ENCODE results near the gene WDR74.

DNA sequence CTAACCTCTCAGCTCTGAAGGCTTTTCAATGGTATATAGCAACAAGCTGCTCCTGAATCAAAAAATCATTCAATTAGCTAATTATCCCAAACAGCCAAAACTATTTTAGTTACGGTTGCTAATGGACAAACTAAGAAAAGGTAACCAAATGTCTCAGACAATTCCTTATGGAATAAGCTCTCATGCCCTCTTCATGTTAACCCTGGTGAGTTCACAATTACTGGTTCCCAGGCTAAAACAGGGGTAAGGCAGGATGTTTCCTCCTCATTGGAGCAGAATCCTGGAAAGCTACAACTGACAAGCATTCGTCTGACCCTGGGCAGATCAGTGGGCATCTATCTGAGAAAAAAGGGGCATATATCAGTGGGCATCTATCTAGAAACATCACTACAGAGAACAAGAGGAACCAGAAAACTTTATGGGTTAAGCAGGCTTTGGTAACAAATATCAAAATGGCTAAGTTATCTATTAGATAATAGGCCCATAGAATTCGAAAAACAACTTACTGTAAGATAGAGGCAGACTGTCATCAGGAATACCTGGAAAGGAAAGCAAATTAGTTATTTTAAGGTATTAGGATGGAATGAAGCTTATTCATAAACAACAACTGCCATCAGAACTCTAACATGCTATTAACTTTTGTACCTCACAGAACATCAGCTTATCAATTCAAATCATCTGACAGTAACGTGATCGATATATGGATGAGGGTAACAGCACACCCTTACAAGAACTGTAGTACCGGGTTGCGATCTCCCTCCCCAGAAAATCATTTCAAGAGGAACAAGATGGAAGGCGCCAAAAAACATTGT, 14.8 kb upstream of the WDR74 start:
- TF ChIP-seq POLR2AphosphoS5 (IDR thresholded peaks at IDR 0.05; ENCODE audit: low read depth) (no peak), GABPA (IDR thresholded peaks at IDR 0.05; ENCODE audit: low read depth) (no peak), SPI1 (IDR thresholded peaks at IDR 0.05; ENCODE audit: borderline replicate concordance, low read depth) (no peak)
- TF ChIP-seq, protein P1, sequence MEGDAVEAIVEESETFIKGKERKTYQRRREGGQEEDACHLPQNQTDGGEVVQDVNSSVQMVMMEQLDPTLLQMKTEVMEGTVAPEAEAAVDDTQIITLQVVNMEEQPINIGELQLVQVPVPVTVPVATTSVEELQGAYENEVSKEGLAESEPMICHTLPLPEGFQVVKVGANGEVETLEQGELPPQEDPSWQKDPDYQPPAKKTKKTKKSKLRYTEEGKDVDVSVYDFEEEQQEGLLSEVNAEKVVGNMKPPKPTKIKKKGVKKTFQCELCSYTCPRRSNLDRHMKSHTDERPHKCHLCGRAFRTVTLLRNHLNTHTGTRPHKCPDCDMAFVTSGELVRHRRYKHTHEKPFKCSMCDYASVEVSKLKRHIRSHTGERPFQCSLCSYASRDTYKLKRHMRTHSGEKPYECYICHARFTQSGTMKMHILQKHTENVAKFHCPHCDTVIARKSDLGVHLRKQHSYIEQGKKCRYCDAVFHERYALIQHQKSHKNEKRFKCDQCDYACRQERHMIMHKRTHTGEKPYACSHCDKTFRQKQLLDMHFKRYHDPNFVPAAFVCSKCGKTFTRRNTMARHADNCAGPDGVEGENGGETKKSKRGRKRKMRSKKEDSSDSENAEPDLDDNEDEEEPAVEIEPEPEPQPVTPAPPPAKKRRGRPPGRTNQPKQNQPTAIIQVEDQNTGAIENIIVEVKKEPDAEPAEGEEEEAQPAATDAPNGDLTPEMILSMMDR (IDR thresholded peaks at IDR 0.05; ENCODE audit: insufficient read depth, low read length), result no peak
- TF ChIP-seq, protein P2, sequence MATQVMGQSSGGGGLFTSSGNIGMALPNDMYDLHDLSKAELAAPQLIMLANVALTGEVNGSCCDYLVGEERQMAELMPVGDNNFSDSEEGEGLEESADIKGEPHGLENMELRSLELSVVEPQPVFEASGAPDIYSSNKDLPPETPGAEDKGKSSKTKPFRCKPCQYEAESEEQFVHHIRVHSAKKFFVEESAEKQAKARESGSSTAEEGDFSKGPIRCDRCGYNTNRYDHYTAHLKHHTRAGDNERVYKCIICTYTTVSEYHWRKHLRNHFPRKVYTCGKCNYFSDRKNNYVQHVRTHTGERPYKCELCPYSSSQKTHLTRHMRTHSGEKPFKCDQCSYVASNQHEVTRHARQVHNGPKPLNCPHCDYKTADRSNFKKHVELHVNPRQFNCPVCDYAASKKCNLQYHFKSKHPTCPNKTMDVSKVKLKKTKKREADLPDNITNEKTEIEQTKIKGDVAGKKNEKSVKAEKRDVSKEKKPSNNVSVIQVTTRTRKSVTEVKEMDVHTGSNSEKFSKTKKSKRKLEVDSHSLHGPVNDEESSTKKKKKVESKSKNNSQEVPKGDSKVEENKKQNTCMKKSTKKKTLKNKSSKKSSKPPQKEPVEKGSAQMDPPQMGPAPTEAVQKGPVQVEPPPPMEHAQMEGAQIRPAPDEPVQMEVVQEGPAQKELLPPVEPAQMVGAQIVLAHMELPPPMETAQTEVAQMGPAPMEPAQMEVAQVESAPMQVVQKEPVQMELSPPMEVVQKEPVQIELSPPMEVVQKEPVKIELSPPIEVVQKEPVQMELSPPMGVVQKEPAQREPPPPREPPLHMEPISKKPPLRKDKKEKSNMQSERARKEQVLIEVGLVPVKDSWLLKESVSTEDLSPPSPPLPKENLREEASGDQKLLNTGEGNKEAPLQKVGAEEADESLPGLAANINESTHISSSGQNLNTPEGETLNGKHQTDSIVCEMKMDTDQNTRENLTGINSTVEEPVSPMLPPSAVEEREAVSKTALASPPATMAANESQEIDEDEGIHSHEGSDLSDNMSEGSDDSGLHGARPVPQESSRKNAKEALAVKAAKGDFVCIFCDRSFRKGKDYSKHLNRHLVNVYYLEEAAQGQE (IDR thresholded peaks at IDR 0.05; ENCODE audit: insufficient replicate concordance, low read depth), result no peak
